ENCODE data around the gene C1QTNF1. TPM values are rescaled to one million over a fixed set of nuclear protein-coding genes. Genes with fewer than 3 reads are reported as not detected.

Gene C1QTNF1
- total and polyA plus RNA-seq, 5 experiments from 2014 or later: not detected

- DNase-seq (peak in 3 of 10 donors; percentile 25 to 39 (median 26)), ATAC-seq (peak; percentile 77 to 89)
- peaks cover 0 to 10% (median 0%) of the 10 kb centered on the region in 3 donors for H3K36me3 Mint-ChIP-seq
- peak overlapping the region in 2 of 10 donors; percentile 40 to 53 for H3K27ac Mint-ChIP-seq
- POLR2A ChIA-PET: interaction anchor here (0.9 kb wide), 1 partner anchor 16 kb away, joined by 3 read pairs; no protein-coding TSS in a partner anchor
- H3K4me3 Mint-ChIP-seq: peak overlapping the region; percentile 54 to 84 (median 70)
- no peaks in the 10 kb centered on the region for H3K27me3 Mint-ChIP-seq
- peaks cover 8 to 15% (median 15%) of the 10 kb centered on the region in 4 donors for H3K4me1 Mint-ChIP-seq
- no peaks in the 10 kb centered on the region for H3K9me3 Mint-ChIP-seq
These were observed 37.8 kb upstream of the C1QTNF1 start for GRCh38 chr17:78986048-78986648.

- Mint-ChIP-seq H3K27ac (peak overlapping the region in 3 of 10 donors; percentile 30 to 53 (median 48)), H3K4me3 (peak overlapping the region; percentile 54 to 84 (median 70)), H3K36me3 (peaks cover 0 to 15% (median 0%) of the 10 kb centered on the region in 3 donors), H3K9me3 (no peaks in the 10 kb centered on the region), H3K4me1 (peaks cover 8 to 15% (median 15%) of the 10 kb centered on the region in 4 donors), H3K27me3 (no peaks in the 10 kb centered on the region)
- DNase-seq (no peak), ATAC-seq (peak; percentile 42 to 58)
- POLR2A ChIA-PET: interaction anchor here (0.7 to 0.9 kb wide), 2 partner anchors 10 to 15 kb away, joined by 3 read pairs; no protein-coding TSS in a partner anchor
These were observed 37.2 kb upstream of the C1QTNF1 start for GRCh38 chr17:78986649-78987328.

- no peak for ATAC-seq
- Mint-ChIP-seq H3K36me3 (peaks cover 0 to 24% (median 2%) of the 10 kb centered on the region in 3 donors), H3K4me3 (peak overlapping the region in 1 of 10 donors; percentile 14), H3K27ac (no peak overlapping the region), H3K9me3 (no peaks in the 10 kb centered on the region), H3K27me3 (no peaks in the 10 kb centered on the region), H3K4me1 (peaks cover 11 to 21% (median 18%) of the 10 kb centered on the region in 4 donors)
- POLR2A ChIA-PET: interaction anchor here (1.4 kb wide), 1 partner anchor 22 kb away, joined by 4 read pairs; the partner anchor contains the start of gene CANT1
- no peak for DNase-seq
These were observed 35.8 kb upstream of the C1QTNF1 start for GRCh38 chr17:78988152-78988551.

GRCh38 chr17:78990349-78991016 is 33.5 kb upstream of the C1QTNF1 start:
- no peak overlapping the region for H3K4me3 Mint-ChIP-seq
- no peak for DNase-seq
- no peak overlapping the region for H3K27ac Mint-ChIP-seq
- H3K36me3 Mint-ChIP-seq: peaks cover 0 to 35% (median 5%) of the 10 kb centered on the region in 3 donors
- POLR2A ChIA-PET: no interaction called here
- no peak for ATAC-seq
- no peaks in the 10 kb centered on the region for H3K9me3 Mint-ChIP-seq
- no peaks in the 10 kb centered on the region for H3K27me3 Mint-ChIP-seq
- peaks cover 12 to 24% (median 20%) of the 10 kb centered on the region in 4 donors for H3K4me1 Mint-ChIP-seq

GRCh38 chr17:78991017-78991738 is 32.8 kb upstream of the C1QTNF1 start:
- no peak overlapping the region for H3K27ac Mint-ChIP-seq
- POLR2A ChIA-PET: no interaction called here
- H3K4me3 Mint-ChIP-seq: no peak overlapping the region
- DNase-seq (no peak), ATAC-seq (no peak)
- peaks cover 12 to 19% (median 15%) of the 10 kb centered on the region in 4 donors for H3K4me1 Mint-ChIP-seq
- H3K36me3 Mint-ChIP-seq: peaks cover 0 to 41% (median 9%) of the 10 kb centered on the region in 3 donors
- H3K27me3 Mint-ChIP-seq: no peaks in the 10 kb centered on the region
- no peaks in the 10 kb centered on the region for H3K9me3 Mint-ChIP-seq

- Mint-ChIP-seq H3K9me3 (no peaks in the 10 kb centered on the region), H3K27ac (no peak overlapping the region)
These were observed 31.9 kb upstream of the C1QTNF1 start for GRCh38 chr17:78991906-78992532.

GRCh38 chr17:78992542-78993212 is 31.3 kb upstream of the C1QTNF1 start:
- H3K4me1 Mint-ChIP-seq: peaks cover 3 to 13% (median 6%) of the 10 kb centered on the region in 4 donors
- H3K9me3 Mint-ChIP-seq: no peaks in the 10 kb centered on the region
- ATAC-seq: peak; percentile 8 to 11
- peak overlapping the region in 6 of 10 donors; percentile 7 to 74 (median 67) for H3K27ac Mint-ChIP-seq
- H3K36me3 Mint-ChIP-seq: peaks cover 0 to 51% (median 9%) of the 10 kb centered on the region in 3 donors
- POLR2A ChIA-PET: no interaction called here
- no peaks in the 10 kb centered on the region for H3K27me3 Mint-ChIP-seq
- no peak overlapping the region for H3K4me3 Mint-ChIP-seq
- DNase-seq: no peak

More at GRCh38 chr17:78991906-78992532, 31.9 kb upstream of the C1QTNF1 start:
- ATAC-seq (no peak), DNase-seq (no peak)
- Mint-ChIP-seq H3K27me3 (no peaks in the 10 kb centered on the region), H3K4me1 (peaks cover 4 to 14% (median 7%) of the 10 kb centered on the region in 4 donors), H3K36me3 (peaks cover 0 to 47% (median 9%) of the 10 kb centered on the region in 3 donors), H3K4me3 (no peak overlapping the region)
- POLR2A ChIA-PET: no interaction called here

GRCh38 chr17:78993241-78993956 is 30.6 kb upstream of the C1QTNF1 start:
- Mint-ChIP-seq H3K36me3 (peaks cover 0 to 57% (median 9%) of the 10 kb centered on the region in 3 donors), H3K9me3 (no peaks in the 10 kb centered on the region), H3K27ac (peak overlapping the region in 6 of 10 donors; percentile 7 to 74 (median 67)), H3K4me1 (peaks cover 3 to 13% (median 6%) of the 10 kb centered on the region in 4 donors), H3K4me3 (no peak overlapping the region), H3K27me3 (no peaks in the 10 kb centered on the region)
- POLR2A ChIA-PET: no interaction called here
- ATAC-seq (peak; percentile 73 to 82), DNase-seq (peak in 9 of 10 donors; percentile 23 to 73 (median 47))

GRCh38 chr17:78993981-78994671 is 29.8 kb upstream of the C1QTNF1 start:
- POLR2A ChIA-PET: no interaction called here
- Mint-ChIP-seq H3K36me3 (peaks cover 0 to 59% (median 9%) of the 10 kb centered on the region in 3 donors), H3K9me3 (no peaks in the 10 kb centered on the region), H3K27me3 (no peaks in the 10 kb centered on the region), H3K27ac (peak overlapping the region in 1 of 10 donors; percentile 34), H3K4me1 (peaks cover 3 to 13% (median 6%) of the 10 kb centered on the region in 4 donors), H3K4me3 (no peak overlapping the region)
- no peak for ATAC-seq
- DNase-seq: no peak

- H3K9me3 Mint-ChIP-seq: no peaks in the 10 kb centered on the region
- H3K4me3 Mint-ChIP-seq: no peak overlapping the region
- ATAC-seq (no peak), DNase-seq (no peak)
- peaks cover 0 to 62% (median 9%) of the 10 kb centered on the region in 3 donors for H3K36me3 Mint-ChIP-seq
- H3K27me3 Mint-ChIP-seq: no peaks in the 10 kb centered on the region
- H3K27ac Mint-ChIP-seq: no peak overlapping the region
- POLR2A ChIA-PET: no interaction called here
- H3K4me1 Mint-ChIP-seq: peaks cover 3 to 15% (median 8%) of the 10 kb centered on the region in 4 donors
These were observed 28.8 kb upstream of the C1QTNF1 start for GRCh38 chr17:78995022-78995760.

Measured in naive thymus-derived CD8-positive, alpha-beta T cell (primary cell).